HG03103 (cell line): Measurements from ENCODE around the gene DOCK1.

ENCODE experiments used
- ATAC-seq: cut with Tn5 transposase; IDR thresholded peaks from one replicate; pipeline ENCODE4 v1.9.1; 2021; ENCODE audit warnings: low read depth; ENCODE audit not compliant: unreplicated experiment

The DOCK1 gene

GRCh38 chr10:127429601-127430312 lies 524.5 kb downstream of the DOCK1 start:
- ATAC-seq = no peak

GRCh38 chr10:127431525-127431924 lies 526.3 kb downstream of the DOCK1 start:
- ATAC-seq = no peak

GRCh38 chr10:127434006-127434405 lies 528.8 kb downstream of the DOCK1 start:
- no peak for ATAC-seq

GRCh38 chr10:127435246-127435645 lies 530.0 kb downstream of the DOCK1 start:
- no peak for ATAC-seq

- no peak for ATAC-seq
These were observed 535.1 kb downstream of the DOCK1 start for GRCh38 chr10:127440371-127440770.

GRCh38 chr10:127441350-127442219 lies 536.4 kb downstream of the DOCK1 start:
- ATAC-seq = no peak

- ATAC-seq = no peak
These were observed 536.9 kb downstream of the DOCK1 start for GRCh38 chr10:127442220-127442525.

- no peak for ATAC-seq
These were observed 538.9 kb downstream of the DOCK1 start for GRCh38 chr10:127444155-127444554.

GRCh38 chr10:127447197-127447596 lies 542.0 kb downstream of the DOCK1 start:
- ATAC-seq = no peak

GRCh38 chr10:127449490-127449889 lies 544.3 kb downstream of the DOCK1 start:
- no peak for ATAC-seq

GRCh38 chr10:127450644-127451043 lies 545.4 kb downstream of the DOCK1 start:
- no peak for ATAC-seq

- ATAC-seq = no peak
These were observed 546.4 kb downstream of the DOCK1 start for GRCh38 chr10:127451628-127452027.

GRCh38 chr10:127452568-127452967 lies 547.3 kb downstream of the DOCK1 start:
- no peak for ATAC-seq

- ATAC-seq = no peak
These were observed 548.5 kb downstream of the DOCK1 start for GRCh38 chr10:127453706-127454105.

- no peak for ATAC-seq
These were observed 550.9 kb downstream of the DOCK1 start for GRCh38 chr10:127456122-127456521.

GRCh38 chr10:127458016-127458810 lies 553.0 kb downstream of the DOCK1 start:
- ATAC-seq = no peak

GRCh38 chr10:127458829-127459228 lies 553.6 kb downstream of the DOCK1 start:
- ATAC-seq = no peak

GRCh38 chr10:127459918-127460317 lies 554.7 kb downstream of the DOCK1 start:
- no peak for ATAC-seq

- ATAC-seq = no peak
These were observed 557.5 kb downstream of the DOCK1 start for GRCh38 chr10:127462643-127463295.

GRCh38 chr10:127463548-127463947 lies 558.3 kb downstream of the DOCK1 start:
- no peak for ATAC-seq

- ATAC-seq = no peak
These were observed 559.3 kb downstream of the DOCK1 start for GRCh38 chr10:127464561-127464960.
